Mesenteric fat pad (tissue), 1 donor: Measurements from ENCODE around the gene C17orf78. TPM values are rescaled to one million over a fixed set of nuclear protein-coding genes. Genes with fewer than 3 reads are reported as not detected.
"Not testable (repeated sequence)": the region's sequence is repeated elsewhere in the genome, so short reads cannot be mapped to it uniquely, and the experiment has no call there.

Source experiments
- DNase-seq: peaks from one replicate; pipeline ENCODE4 v3.0.0-alpha.2; 2020; ENCODE audit warnings: low spot score
- total RNA-seq: library from RNA; stranded (reverse); fragmentation: NEBNext Ultra II Directional; extraction: Animal tissue kit (Norgen Biotek cat#: 25700); gene quantifications from one replicate; pipeline ENCODE4 v1.2.1, GENCODE V29; 2021
- donor health status: DM: yes; HTN: yes; CAD: no.

C17orf78 gene
- total RNA-seq, 1 donor from 2014 or later: not detected

DNA sequence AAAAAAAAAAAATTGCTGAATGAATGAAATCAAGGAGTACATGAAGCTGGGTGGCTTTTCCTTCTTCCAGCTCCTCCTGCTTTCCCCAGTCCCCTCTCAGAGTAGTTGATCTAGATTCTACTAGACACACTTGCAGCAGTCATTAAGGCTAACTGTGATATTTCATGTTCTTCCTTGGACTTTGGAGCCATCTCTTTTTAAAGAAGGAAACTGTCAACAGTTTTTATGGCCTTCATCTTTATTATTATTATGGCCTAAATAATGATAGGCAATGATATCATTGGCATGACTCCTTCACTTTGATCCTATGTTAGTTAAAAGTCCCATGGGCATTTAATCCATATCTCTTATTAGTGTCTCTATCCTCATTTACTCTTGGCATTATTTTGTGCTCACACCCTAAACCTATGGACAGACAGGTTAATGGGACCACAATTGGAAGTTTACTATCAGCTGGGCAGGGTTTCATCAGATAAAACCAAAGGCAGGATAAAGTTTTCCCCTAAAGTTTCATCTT is 9.7 kb downstream of the C17orf78 start:
- no peak for DNase-seq

DNA sequence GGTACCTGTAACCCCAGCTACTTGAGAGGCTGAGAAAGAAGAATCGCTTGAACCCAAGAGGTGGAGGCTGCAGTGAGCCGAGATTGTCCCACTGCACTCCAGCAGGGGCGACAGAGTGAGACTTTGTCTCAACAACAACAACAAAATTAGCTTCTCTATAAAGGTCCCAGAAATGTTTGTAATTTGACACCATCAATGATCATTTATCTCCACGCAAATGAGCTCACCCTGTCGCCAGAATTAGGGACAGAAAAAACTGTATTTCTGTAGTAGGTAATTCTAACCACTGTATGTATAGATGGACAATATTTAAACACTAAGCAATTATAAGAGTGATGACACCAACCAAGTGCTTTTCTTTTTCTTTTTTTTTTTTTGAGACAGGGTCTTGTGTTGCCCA is 10.7 kb downstream of the C17orf78 start:
- no peak for DNase-seq

DNA sequence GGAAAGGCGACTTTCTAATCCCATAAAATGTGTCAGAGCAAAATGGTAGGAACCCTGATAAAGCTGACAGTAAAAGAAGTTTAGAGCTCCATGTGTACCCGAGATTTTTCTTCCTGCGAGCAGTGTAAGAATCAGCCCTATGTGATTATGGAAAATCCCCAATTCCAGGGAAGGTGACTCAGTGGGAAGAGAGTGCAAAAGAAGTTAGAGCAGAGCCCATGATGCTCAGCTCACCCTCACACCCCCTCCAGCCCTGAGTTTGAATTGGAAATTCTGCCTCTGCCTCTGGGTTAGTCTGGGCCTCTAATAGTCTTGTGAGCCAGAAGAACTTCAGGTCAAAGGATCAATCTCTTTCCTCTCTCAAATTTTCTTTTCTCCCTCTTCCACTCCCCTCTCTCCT is 12.5 kb downstream of the C17orf78 start:
- no peak for DNase-seq

DNA sequence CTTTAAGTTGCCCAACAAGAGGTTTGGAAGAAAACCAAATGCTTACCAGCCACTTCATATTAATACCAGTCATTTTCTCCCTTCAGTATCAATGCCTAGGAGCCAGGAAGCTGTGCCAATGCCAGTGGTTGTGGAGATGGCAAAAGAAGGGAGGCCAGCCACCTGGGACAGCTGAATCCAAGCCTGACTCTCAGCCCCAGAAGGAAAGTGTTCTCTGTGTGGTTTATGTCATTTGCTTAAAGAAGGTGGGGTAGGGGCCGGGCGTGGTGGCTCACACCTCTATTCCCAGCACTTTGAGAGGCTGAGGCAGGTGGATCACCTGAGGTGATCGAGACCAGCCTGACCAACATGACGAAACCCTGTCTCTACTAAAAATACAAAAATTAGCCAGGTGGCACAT is 13.4 kb downstream of the C17orf78 start:
- DNase-seq: no peak

DNA sequence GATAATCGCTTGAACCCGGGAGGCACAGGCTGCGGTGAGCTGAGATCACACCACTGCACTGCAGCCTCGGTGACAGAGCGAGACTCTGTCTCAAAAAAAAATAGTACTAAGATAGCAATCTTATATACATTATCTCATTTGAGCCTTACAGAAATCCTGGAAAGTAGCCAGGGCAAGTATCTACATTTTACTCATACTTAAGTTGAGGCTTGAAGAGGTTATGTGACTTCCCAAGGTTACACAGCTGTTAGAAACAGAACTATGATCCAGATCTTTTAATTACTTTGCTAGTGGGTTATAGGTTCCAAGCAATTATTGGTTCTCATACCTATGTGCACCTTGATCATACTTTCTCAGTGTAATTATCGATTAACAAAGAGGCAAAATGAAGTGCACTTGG is 15.4 kb downstream of the C17orf78 start:
- DNase-seq: no peak

DNA sequence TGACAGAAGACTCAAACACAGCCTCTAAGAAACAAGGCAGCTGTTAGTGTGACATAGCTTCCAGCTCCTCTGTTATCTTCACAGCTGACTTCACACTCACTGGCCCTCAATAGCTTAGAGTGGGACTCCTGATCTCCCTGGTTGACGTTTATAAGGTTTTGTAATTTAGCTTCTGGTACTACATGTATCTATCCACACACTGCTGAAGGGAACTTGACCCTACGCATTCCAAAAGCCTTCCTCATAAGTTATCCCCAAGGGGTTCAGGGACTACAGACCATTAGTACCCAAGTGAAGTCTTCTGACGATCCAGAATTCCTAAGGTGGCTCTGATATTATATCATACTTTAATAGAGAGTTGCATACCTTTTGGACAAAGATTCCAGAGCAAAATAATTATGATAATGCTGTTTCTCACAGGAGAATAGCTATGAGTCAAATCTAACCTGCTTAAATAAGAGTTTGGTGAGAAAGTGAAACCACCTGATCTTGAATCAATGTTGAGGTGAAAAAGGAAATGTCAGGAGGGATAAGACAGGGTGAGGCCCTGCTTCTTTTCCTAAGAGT is 16.3 kb downstream of the C17orf78 start:
- no peak for DNase-seq

DNA sequence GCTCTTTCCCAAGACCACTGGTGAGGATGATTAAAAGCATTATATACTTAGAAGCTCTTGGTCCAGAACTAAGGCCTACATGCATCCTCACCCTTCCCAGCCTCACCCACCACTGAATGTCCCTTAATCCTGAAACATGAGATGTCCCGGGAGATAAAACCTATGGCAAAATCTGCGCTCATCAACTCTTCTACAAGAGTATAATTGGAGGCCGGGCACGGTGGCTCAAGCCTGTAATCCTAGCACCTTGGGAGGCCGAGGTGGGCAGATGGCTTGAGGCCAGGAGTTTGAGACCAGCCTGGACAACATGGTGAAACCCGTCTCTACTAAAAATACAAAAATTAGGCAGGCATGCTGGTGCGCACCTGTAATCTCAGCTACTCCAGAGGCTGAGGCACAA is 17.6 kb downstream of the C17orf78 start:
- no peak for DNase-seq

DNA sequence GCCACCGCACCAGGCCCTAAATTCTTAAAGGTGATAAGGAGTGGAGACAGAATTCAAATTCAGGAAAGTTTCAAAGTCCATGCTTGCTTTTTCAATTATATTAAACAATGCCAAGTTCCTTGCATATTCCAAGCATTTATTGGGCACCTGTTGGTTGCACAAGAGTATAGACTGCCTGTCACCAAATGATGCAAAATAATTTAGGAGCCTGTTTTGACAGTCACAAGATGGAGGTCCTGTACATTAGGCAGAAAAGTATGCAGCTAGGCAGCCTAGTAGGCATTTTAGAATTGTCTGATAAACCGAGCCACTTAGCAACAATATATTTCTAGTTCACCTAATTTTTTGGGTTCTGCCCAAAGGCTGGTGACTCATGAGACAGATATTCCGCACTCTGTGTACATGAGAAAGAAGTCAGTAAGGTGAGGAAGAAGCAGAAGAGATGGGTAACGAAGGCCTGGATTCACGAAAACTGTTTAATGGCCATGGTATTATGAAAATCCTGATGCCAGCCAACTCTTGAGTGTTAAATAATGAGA is 23.5 kb downstream of the C17orf78 start:
- no peak for DNase-seq

DNA sequence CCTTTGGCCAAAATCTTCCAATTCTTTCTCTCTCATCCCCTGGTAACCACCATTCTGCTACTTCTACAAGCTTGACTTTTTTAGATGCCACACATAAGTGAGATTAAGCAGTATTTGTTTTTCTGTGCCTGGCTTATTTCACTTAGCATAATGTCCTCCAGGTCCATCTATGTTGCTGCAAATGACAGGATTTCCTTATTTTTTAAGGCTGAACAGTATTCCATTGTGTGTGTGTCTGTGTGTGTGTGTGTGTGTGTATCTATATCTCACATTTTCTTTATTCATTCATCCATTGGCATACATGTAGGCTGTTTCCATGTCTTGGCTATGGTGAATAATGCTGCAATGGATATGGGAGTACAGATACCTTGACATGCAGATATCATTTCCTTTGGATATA is 24.7 kb downstream of the C17orf78 start:
- no peak for DNase-seq

DNA sequence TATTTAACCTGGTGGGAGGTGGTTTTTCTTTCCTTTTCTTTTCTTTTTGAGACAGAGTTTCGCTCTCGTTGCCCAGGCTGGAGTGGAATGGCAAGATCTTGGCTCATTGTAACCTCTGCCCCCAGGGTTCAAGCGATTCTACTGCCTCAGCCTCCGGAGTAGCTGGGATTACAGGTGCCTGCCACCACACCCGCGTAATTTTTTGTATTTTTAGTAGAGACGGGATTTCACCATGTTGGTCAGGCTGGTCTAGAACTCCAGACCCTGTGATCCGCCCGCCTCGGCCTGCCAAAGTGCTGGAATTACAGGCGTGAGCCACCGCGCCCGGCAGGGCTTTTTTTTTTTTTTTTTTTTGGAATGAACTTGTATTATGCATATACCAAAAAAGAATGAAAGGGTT is 29.7 kb downstream of the C17orf78 start:
- not testable (repeated sequence) for DNase-seq

DNA sequence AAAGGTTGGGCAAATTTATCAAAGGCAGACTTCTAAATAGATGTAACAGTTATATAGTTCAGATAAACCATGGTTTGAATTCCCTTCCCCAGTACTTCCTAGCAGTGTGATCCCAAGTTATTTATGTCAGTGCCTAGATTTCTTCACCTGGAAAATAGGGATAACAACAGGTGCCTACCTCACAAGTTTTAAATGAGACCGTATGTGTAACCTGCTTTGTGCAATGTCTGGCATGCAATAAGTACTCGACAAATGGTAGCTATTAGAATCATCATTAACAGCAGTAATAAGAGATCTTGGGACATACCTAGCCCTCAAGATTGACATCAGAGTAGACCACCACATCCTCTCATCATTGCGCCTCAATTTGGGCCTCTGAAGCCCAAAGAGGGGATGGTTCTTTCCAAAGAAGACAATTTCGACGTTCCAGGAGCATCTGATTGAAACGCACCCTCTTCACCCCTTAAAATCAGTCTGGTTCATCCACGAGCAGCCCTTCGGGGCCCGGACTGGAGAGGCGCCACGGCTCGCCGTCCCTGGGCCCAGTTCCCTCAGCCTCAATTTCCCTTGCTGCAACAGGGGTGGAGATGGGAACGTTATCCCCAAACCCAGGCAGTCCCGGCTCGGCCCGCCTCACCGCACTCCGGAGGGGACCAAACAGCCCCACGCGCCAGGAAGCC is 30.3 kb downstream of the C17orf78 start:
- no peak for DNase-seq

DNA sequence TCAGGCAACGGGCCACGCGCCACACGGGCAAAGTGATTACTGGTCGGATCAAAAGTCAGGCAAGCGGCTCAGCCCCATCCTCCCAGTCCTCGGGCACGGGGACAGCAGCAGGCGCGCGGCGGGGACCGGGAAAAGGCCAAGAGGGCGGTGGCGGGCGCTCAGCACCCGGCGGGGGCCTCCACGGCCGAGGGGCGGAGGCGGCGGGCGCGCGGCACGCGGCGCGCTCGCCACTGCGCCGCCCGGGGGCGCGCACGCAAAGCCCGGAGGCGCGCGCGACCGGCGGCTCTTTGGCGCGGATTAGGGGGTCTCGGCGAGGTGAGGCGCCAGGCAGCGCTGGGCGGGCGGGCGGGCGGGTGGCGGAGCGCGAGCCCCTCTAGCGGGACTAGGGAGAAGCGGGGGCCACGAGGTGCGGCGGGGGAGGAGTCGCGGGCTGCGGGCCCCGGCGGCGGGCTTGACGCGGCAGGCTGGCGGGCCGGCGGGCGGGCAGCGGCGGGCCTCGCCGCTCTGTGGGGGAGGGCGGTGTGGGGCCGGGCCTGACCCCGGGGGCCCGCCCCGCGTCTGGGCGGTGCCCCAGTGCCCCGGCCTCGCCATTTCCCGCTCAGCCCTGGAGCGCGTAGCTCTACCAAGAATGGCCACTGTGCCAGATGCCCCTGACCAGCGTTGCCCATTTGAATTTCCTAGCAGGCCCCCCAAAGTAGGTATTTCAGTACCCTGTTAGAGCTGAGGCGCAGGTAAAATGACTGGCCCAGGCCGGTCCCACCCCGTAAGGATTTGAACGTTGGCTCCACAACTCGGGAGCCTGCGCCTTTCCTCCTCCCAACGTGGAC is 31.1 kb downstream of the C17orf78 start, which contains the start of the genes ACACA and TADA2A:
Gene ACACA (minus strand): TSS at position 202 of the 827 bp plus-strand sequence. CDS start 537 bp downstream, outside the sequence.
Gene TADA2A (plus strand): TSS at position 252 of the 827 bp plus-strand sequence. CDS start 4,480 bp downstream, outside the sequence.
- peak; percentile 93 for DNase-seq

DNA sequence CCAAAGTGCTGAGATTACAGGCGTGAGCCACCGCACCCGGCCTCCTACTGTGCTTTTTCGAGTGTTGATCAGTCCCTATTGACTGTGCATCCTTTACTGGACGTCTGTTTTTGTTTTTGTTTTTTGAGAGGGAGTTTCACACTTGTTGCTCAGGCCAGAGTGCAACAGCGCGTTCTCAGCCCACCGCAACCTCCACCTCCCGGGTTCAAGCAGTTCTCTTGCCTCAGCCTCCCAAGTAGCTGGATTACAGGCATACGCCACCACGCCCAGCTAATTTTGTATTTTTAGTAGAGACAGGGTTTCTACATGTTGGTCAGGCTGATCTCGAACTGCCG is 32.3 kb downstream of the C17orf78 start:
- not testable (repeated sequence) for DNase-seq

DNA sequence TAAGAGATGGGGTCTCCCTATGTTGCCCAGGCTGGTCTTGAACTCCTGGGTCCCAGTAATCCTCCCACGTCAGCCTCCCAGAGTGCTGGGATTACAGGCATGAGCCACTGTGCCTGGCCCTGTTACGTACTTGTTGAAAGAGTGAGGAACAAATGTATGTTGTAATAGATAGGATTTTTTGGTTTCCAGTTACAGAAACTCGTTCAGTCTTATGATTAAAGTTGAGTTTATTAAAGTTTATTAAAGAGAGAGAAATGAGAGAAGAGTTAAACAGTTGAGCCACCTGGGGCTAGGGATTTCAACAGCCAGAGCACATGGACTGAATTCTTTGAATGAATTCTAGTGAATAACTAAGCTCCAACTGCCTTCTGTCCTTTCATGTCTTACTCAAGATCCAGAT is 34.6 kb downstream of the C17orf78 start:
- no peak for DNase-seq

DNA sequence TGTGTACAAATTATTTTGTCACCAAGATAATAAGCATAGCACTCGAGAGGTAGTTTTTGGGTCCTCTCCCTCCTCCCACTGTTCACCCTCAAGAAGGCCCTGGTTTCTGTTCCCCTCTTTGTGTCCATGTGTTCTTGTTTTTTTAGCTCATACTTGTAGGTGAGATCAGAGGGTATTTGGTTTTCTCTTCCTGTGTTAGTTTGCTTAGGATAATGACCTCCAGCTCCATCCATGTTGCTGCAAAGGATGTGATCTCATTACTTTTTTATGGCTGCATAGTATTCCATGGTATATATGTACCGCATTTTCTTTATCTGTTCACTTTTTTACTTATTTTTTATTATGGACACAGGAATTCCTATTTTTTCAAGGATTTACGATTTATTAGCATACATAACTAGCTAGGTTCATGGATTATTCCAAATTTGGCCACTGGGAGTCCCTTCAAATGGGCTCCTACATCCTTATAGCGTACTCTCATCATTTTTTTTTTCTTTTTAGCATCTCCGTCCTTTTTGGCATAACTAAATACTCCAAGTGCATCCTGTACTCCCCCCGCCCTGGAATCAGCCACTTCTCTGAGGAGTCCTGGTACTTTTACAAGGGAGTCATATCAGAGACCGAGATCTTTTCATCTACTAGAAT is 38.2 kb downstream of the C17orf78 start:
- DNase-seq: no peak

DNA sequence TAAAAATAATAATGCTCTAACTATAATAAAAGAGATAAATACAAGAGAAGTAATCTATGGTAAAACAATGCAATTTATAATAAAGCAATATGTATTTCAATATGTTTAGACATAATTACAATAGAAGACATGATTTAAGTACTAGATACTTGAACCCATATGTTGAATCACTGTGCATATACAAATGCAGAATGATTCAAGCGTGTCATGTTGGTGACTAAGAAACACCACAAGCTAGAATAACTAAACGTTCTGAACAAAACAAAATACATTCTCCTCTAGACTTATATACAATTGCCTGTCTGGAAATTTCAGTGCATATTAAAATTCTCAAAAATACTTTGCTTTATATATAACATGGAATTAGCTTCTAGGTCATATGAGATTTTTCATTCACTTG is 42.1 kb downstream of the C17orf78 start:
- no peak for DNase-seq

DNA sequence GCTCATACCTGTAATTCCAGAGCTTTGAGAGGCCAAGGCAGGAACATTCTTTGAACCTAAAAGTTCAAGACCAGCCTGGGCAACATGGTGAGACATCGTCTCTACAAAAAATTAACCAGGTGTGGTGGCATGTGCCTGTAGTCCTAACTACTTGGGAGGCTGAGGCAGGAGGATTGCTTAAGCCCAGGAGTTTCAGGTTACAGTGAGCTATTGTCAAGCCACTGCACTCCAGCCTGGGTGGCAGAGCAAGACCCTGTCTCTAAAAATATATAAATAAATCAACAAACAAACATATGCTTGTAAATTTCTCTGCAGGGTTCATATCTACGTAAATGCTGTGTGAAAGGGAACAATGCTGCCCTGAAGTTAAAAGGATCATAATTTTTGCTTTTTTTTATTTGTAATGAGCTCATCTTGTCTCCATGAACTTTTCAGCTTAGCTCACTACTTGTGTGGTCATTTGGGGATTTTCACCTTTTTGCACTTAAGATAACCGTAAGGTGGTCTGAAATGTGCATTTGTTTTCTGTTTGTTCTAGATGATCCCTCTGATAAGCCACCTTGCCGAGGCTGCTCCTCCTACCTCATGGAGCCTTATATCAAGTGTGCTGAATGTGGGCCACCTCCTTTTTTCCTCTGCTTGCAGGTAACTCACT is 47.3 kb downstream of the C17orf78 start:
- DNase-seq: no peak

DNA sequence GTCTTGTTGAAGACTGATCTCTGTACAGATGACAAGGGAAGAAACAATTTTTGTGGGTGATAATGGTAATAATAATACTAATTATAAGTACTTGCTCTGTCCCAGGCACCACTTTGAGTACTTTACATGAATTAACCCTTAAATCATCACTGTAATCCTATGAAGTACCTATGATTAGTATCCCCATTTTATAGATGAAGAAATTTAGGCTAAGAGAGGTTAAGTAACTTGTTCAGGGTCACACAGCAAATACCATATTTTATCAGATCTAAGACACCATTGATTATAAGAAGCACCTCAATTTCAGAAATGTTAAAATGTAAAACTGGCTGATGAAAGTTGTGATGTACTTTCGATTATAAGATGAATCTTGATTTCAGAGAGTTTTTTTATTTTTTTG is 49.5 kb downstream of the C17orf78 start:
- DNase-seq: no peak

DNA sequence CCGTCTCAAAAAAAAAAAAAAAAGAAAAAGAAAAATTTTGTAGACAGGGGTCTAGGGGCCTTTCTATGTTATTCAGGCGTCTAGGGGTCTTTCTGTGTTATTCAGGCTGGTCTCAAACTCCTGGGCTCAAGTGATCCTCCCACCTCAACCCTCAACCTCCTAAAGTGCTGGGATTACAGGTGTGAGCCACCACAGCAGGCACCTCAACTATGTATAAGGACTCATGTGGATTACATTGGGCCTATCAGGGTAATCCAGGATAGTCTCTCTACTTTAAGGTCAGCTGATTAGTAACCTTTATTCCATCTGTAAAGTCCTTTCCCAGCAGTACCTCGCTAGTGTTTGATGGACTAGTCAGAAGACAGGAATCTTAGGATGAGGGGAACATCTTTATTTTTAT is 53.3 kb downstream of the C17orf78 start:
- no peak for DNase-seq

DNA sequence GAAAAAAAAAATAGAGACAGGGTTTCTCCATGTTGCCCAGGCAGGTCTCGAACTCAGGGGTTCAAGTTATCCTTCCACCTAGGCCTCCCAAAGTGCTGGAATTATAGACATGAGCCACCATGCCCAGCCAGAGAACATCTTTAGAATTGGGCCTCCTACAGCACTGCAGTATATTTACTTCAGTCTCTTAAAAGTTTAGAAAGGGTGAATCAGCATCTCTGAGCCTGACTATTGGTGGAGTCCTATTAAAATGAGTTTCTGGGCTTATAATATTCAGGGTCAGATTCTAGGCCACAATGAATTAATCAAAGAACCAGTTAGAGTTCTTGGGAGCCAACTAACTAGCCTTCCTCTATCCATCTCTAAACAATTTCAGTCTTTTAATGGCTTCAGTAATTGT is 53.7 kb downstream of the C17orf78 start:
- no peak for DNase-seq
